SK-N-MC (cell line): ENCODE measurements around the gene GPR17.

ENCODE experiments used
- FOXP2 ChIP-seq: optimal IDR thresholded peaks from 2 replicates; pipeline ENCODE3; 2011; ENCODE audit warnings: mild to moderate bottlenecking, moderate library complexity; ENCODE audit not compliant: insufficient read depth; ENCODE audit errors: extremely low read length, control extremely low read depth
- POLR2AphosphoS5 ChIP-seq: IDR thresholded peaks from 2 replicates; pipeline ENCODE4 v1.6.1; 2012; ENCODE audit warnings: mild to moderate bottlenecking, low read depth, low read length, borderline replicate concordance

GRCh38 chr2:127655209-127656073 lies 9.5 kb downstream of the GPR17 start:
- TF ChIP-seq POLR2AphosphoS5 (no peak), FOXP2 (no peak)
